ENCODE data around the gene DCAF7. TPM values are rescaled to one million over a fixed set of nuclear protein-coding genes. Genes with fewer than 3 reads are reported as not detected.

DCAF7 gene
- total RNA-seq, 2 donors from 2014 or later = 29.2 to 29.5 TPM

DNA sequence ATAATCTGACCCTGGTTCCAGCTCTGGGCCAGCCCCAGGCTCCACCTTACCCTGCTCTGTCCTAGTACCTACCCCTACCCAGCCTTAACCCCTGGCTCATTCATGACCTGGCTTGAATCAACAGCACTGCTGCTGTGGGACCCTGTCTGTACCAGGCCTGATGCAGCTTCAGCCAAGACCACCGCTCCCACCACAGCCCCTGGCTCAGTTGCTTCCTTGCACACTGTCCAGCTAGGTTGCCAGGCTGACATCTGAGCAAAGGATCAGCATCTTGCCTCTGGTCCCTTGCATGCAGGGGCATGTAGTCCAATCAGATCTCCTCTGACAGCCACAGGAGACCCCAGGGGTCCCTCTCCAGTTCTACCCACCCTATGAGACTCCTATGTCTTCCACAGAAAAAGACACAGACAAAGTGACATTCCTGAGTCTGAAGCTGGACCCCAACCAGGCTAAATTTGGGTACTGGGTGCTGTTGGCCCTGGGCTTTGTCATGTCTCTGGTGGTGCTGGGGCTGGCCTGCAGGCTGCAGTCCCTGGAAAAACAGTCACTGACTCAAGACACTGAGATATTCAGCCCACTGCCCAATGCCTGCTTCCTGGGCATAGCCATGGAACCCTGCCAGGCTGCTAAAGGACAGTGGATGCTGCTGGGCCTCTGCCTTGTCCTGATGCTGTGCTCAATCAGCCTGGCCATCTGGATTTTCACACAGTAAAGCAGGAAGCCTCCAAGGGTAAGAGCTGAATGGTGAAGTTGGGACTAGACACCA lies 31.0 kb upstream of the DCAF7 start:
- no peak for ATAC-seq (ENCODE audit: insufficient number of reproducible peaks, low FRiP score, low read depth)
- DNase-seq (ENCODE audit: low spot score) = no peak
- no peaks in the 10 kb centered on the region for H3K36me3 ChIP-seq
- H3K4me3 ChIP-seq = no peak overlapping the region
- H3K27ac ChIP-seq = no peak overlapping the region
- H3K4me1 ChIP-seq (ENCODE audit: control insufficient read depth in 1 of 2, low read depth in 2 of 2) = no peaks in the 10 kb centered on the region
- TF ChIP-seq, protein P1, sequence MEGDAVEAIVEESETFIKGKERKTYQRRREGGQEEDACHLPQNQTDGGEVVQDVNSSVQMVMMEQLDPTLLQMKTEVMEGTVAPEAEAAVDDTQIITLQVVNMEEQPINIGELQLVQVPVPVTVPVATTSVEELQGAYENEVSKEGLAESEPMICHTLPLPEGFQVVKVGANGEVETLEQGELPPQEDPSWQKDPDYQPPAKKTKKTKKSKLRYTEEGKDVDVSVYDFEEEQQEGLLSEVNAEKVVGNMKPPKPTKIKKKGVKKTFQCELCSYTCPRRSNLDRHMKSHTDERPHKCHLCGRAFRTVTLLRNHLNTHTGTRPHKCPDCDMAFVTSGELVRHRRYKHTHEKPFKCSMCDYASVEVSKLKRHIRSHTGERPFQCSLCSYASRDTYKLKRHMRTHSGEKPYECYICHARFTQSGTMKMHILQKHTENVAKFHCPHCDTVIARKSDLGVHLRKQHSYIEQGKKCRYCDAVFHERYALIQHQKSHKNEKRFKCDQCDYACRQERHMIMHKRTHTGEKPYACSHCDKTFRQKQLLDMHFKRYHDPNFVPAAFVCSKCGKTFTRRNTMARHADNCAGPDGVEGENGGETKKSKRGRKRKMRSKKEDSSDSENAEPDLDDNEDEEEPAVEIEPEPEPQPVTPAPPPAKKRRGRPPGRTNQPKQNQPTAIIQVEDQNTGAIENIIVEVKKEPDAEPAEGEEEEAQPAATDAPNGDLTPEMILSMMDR (IDR thresholded peaks at IDR 0.05) = no peak
- no peaks in the 10 kb centered on the region for H3K9me3 ChIP-seq
- H3K27me3 ChIP-seq (replicated peaks; ENCODE audit: insufficient read depth) = no peaks in the 10 kb centered on the region

DNA sequence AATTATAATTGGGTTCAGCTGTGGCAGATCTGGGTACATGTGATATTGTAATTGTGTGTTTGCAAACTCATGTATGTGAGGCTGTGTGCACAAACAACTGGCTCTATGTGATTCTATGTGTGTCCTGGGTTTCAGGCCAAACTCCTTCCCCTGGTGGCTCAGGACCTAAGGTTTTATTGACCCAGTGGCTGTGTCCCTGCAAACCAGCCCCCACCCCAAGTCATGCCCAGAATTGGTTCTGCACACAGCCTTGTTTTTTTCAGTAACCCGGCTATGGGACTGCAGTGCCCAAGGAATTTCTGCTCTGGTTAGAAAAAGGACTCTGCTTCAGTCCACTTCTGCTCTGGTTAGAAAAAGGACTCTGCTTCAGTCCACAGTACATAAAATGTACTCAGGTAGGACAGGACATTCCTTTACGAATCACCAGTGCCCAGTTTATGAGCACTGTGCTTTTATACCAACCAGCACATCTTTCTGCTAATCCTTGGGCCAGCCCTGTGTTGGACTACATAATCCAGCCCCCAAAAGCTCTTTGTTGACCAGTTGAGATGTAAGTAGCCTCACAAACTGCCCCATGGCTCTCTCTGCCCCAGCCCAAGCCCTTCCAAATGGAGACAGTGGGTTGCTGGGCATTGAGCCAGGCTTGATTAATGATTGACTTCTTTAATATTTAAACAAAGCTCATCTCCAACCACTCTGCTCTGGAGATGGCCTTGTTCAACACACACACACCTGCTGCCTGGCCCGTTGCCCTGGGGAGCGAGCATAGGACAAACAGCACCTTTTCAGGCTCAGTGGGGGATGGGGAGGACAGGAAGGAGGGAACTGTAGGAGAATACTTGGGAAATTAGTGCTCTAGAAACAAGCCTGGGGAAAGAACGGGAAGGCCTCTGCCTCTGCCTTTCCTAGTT lies 30.1 kb upstream of the DCAF7 start:
- Histone ChIP-seq H3K4me3 (no peak overlapping the region), H3K27me3 (replicated peaks; ENCODE audit: insufficient read depth) (no peaks in the 10 kb centered on the region), H3K4me1 (ENCODE audit: control insufficient read depth in 1 of 2, low read depth in 2 of 2) (no peaks in the 10 kb centered on the region), H3K36me3 (no peaks in the 10 kb centered on the region), H3K9me3 (no peaks in the 10 kb centered on the region), H3K27ac (no peak overlapping the region)
- TF ChIP-seq, protein P1 (IDR thresholded peaks at IDR 0.05) = no peak
- ATAC-seq (ENCODE audit: insufficient number of reproducible peaks, low FRiP score, low read depth) (no peak), DNase-seq (ENCODE audit: low spot score) (no peak)

DNA sequence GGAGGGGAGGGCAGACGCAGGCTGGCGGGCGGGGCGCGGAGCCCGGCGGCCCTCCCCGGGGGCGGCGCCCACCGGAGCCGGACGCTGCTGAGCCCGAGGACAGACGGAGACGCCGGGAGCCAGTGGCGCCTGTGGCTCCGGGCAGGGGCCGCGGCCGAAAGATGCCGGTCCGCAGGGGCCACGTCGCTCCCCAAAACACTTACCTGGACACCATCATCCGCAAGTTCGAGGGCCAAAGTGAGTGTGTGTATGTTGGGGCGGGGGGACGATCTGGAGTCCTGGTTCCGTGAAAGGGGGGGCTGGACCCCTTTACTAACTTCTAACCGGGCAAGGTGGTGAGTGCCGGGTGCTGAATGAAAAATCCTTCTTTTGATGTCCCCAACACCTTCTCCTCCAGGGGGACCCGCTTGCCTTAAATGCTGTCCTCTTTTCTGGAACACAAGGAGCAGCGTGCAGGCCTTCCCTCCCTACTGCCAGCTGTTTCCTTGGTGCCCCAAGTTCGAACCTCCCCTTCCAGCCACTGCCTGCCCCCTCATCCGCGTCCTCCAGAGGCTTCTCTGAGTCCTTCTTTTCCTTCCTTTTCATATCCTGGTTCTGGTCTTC lies 26.9 kb upstream of the DCAF7 start, which contains the start of gene KCNH6:
TSS of gene KCNH6 (plus strand) at position 106 of the 603 bp plus-strand sequence. CDS start at position 162, 56 bp downstream.
- Histone ChIP-seq H3K9me3 (no peaks in the 10 kb centered on the region), H3K27me3 (replicated peaks; ENCODE audit: insufficient read depth) (no peaks in the 10 kb centered on the region), H3K27ac (no peak within 1 kb of the TSS), H3K4me3 (peak within 1 kb of the TSS; percentile 11), H3K36me3 (no peaks in the 10 kb centered on the region), H3K4me1 (ENCODE audit: control insufficient read depth in 1 of 2, low read depth in 2 of 2) (no peaks in the 10 kb centered on the region)
- DNase-seq (ENCODE audit: low spot score) (no peak), ATAC-seq (ENCODE audit: insufficient number of reproducible peaks, low FRiP score, low read depth) (no peak)
- TF ChIP-seq, protein P1 (IDR thresholded peaks at IDR 0.05) = no peak

DNA sequence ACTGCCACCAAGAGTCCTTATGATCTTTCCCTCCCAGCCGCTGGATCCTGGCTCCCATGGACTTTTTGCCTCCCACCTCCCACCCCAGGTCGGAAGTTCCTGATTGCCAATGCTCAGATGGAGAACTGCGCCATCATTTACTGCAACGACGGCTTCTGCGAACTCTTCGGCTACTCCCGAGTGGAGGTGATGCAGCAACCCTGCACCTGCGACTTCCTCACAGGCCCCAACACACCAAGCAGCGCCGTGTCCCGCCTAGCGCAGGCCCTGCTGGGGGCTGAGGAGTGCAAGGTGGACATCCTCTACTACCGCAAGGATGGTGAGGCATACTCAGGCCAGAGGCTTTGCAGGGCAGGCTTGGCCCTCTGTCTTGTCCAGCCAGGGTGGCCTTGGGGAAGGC lies 26.2 kb upstream of the DCAF7 start:
- no peak for DNase-seq (ENCODE audit: low spot score)
- Histone ChIP-seq H3K4me3 (no peak overlapping the region), H3K9me3 (no peaks in the 10 kb centered on the region), H3K4me1 (ENCODE audit: control insufficient read depth in 1 of 2, low read depth in 2 of 2) (no peaks in the 10 kb centered on the region), H3K27ac (no peak overlapping the region), H3K36me3 (no peaks in the 10 kb centered on the region), H3K27me3 (replicated peaks; ENCODE audit: insufficient read depth) (no peaks in the 10 kb centered on the region)
- no peak for ATAC-seq (ENCODE audit: insufficient number of reproducible peaks, low FRiP score, low read depth)
- TF ChIP-seq, protein P1 (IDR thresholded peaks at IDR 0.05) = no peak
